NK-92 treated with Interleukin-12 subunit alpha and Interleukin-12 subunit beta, amount 100 ng/mL, for 24 hours (cell line): Measurements from ENCODE around the gene LPP.

Source experiments
- DNase-seq: peaks from one replicate; lab custom pipeline; 2025; lab: John Stamatoyannopoulos, UW

LPP gene

GRCh38 chr3:188331166-188331565 is 177.2 kb downstream of the LPP start:
- no peak for DNase-seq

GRCh38 chr3:188332085-188332484 is 178.1 kb downstream of the LPP start:
- no peak for DNase-seq

GRCh38 chr3:188335656-188336055 is 181.7 kb downstream of the LPP start:
- no peak for DNase-seq

- no peak for DNase-seq
Observed at GRCh38 chr3:188336178-188336577, 182.2 kb downstream of the LPP start.

- DNase-seq = no peak
Observed at GRCh38 chr3:188337232-188337631, 183.3 kb downstream of the LPP start.

GRCh38 chr3:188338086-188338485 is 184.1 kb downstream of the LPP start:
- DNase-seq = no peak

- DNase-seq = no peak
Observed at GRCh38 chr3:188339410-188340295, 185.7 kb downstream of the LPP start.

GRCh38 chr3:188341501-188341900 is 187.5 kb downstream of the LPP start:
- DNase-seq = no peak

GRCh38 chr3:188342991-188343732 is 189.2 kb downstream of the LPP start:
- DNase-seq = no peak

GRCh38 chr3:188343894-188344293 is 189.9 kb downstream of the LPP start:
- no peak for DNase-seq

GRCh38 chr3:188345223-188345622 is 191.3 kb downstream of the LPP start:
- DNase-seq = no peak

GRCh38 chr3:188348435-188349244 is 194.7 kb downstream of the LPP start:
- DNase-seq = no peak

GRCh38 chr3:188349351-188349901 is 195.5 kb downstream of the LPP start:
- no peak for DNase-seq

GRCh38 chr3:188349933-188350332 is 196.0 kb downstream of the LPP start:
- DNase-seq = no peak

- DNase-seq = no peak
Observed at GRCh38 chr3:188350961-188351360, 197.0 kb downstream of the LPP start.

GRCh38 chr3:188351648-188352047 is 197.7 kb downstream of the LPP start:
- DNase-seq = no peak

GRCh38 chr3:188352196-188352927 is 198.4 kb downstream of the LPP start:
- no peak for DNase-seq

GRCh38 chr3:188353426-188353825 is 199.5 kb downstream of the LPP start:
- no peak for DNase-seq

- no peak for DNase-seq
Observed at GRCh38 chr3:188358787-188359493, 205.0 kb downstream of the LPP start.

GRCh38 chr3:188360364-188360881 is 206.5 kb downstream of the LPP start:
- DNase-seq = no peak
